HCT116 (cell line): ENCODE measurements around the gene G3BP2.

ENCODE experiments used
- CEBPB ChIP-seq: IDR thresholded peaks from 2 replicates; pipeline ENCODE4 v1.6.1; 2012; ENCODE audit warnings: low read depth
- EGR1 ChIP-seq: IDR thresholded peaks from 2 replicates; pipeline ENCODE4 v1.6.1; 2012; ENCODE audit warnings: low read depth
- EZH2 ChIP-seq: fragments of 200-600 bp; sonication (generic); IDR thresholded peaks from 2 replicates; pipeline ENCODE4 v1.6.1; 2017; ENCODE audit warnings: antibody characterized with exemption, mixed run types
- EZH2phosphoT487 ChIP-seq: fragments of 200-600 bp; IDR thresholded peaks from 2 replicates; pipeline ENCODE4 v1.6.1; 2018; ENCODE audit warnings: antibody characterized with exemption, borderline replicate concordance
- POLR2A ChIP-seq: IDR thresholded peaks from 2 replicates; pipeline ENCODE4 v1.7.0; 2011; ENCODE audit warnings: borderline replicate concordance; ENCODE audit not compliant: insufficient read depth, insufficient read length; ENCODE audit errors: extremely low read depth
- POLR2AphosphoS5 ChIP-seq: IDR thresholded peaks from 2 replicates; pipeline ENCODE4 v1.6.1; 2011; ENCODE audit warnings: mild to moderate bottlenecking, low read depth, low read length, moderate library complexity
- TCF7L2 ChIP-seq: IDR thresholded peaks from 2 replicates; pipeline ENCODE4 v1.7.0; 2011; ENCODE audit warnings: borderline replicate concordance, inconsistent platforms; ENCODE audit not compliant: insufficient read depth, insufficient read length; ENCODE audit errors: extremely low read depth
- YY1 ChIP-seq: IDR thresholded peaks from 2 replicates; pipeline ENCODE4 v1.6.1; 2011; ENCODE audit warnings: low read length, low read depth, moderate library complexity, mild to moderate bottlenecking; ENCODE audit not compliant: insufficient replicate concordance; ENCODE audit errors: extremely low read depth
- ZFX ChIP-seq: fragments of 450-650 bp; IDR thresholded peaks from 2 replicates; pipeline ENCODE4 v1.6.1; 2017
- ZNF274 ChIP-seq: fragments of 200-500 bp; sonication (Bioruptor generic); IDR thresholded peaks from 2 replicates; pipeline ENCODE4 v1.6.1; 2014; ENCODE audit warnings: mild to moderate bottlenecking, low read depth, low read length, inconsistent platforms
- TF ChIP-seq, protein P1 (sequence below), 3 experiments: fragments of 200-600 bp in 1 of 3; sonication (generic) in 1 of 3; IDR thresholded peaks in 2 of 3; conservative IDR thresholded peaks in 1 of 3; 2 replicates each; pipeline ENCODE4 v1.5.1; 2012 to 2017; ENCODE audit warnings: low read depth in 2 of 3, low read length in 2 of 3, antibody characterized with exemption in 1 of 3, borderline replicate concordance in 1 of 3, control low read depth in 1 of 3, mild to moderate bottlenecking in 1 of 3, mixed read lengths in 1 of 3, mixed run types in 1 of 3, moderate library complexity in 1 of 3; ENCODE audit not compliant: insufficient read depth in 1 of 3
- TF ChIP-seq, protein P2 (sequence below): IDR thresholded peaks from 2 replicates; pipeline ENCODE4 v1.6.1; 2012; ENCODE audit warnings: low read depth
- TF ChIP-seq, protein P3 (sequence below): IDR thresholded peaks from 2 replicates; pipeline ENCODE4 v1.6.1; 2012
- TF ChIP-seq, protein P4 (sequence below): IDR thresholded peaks from 2 replicates; pipeline ENCODE4 v1.6.1; 2012

DNA sequence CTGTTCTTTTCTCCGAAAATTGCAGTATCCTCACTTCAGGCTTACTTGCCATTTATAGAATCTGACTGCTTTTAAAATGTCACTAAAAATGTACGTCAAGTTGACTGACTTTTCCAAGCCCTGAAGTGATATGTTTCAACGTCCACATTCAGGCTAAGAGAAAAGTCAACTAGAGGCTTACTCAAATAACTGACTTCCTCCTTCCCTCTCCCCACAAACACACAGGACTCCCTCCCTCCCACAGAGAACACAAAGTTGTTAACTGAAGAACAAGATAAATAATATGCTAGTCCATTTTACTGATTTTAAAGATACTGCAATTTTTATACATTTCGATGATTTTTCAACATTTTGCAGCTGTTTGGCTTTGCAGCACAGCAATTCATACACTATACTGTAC lies 29.1 kb downstream of the G3BP2 start:
- TF ChIP-seq CEBPB (no peak), POLR2A (no peak), ZFX (no peak), EZH2phosphoT487 (no peak), POLR2AphosphoS5 (no peak), ZNF274 (no peak), EZH2 (no peak), TCF7L2 (no peak), YY1 (no peak), EGR1 (no peak)
- TF ChIP-seq, protein P1, sequence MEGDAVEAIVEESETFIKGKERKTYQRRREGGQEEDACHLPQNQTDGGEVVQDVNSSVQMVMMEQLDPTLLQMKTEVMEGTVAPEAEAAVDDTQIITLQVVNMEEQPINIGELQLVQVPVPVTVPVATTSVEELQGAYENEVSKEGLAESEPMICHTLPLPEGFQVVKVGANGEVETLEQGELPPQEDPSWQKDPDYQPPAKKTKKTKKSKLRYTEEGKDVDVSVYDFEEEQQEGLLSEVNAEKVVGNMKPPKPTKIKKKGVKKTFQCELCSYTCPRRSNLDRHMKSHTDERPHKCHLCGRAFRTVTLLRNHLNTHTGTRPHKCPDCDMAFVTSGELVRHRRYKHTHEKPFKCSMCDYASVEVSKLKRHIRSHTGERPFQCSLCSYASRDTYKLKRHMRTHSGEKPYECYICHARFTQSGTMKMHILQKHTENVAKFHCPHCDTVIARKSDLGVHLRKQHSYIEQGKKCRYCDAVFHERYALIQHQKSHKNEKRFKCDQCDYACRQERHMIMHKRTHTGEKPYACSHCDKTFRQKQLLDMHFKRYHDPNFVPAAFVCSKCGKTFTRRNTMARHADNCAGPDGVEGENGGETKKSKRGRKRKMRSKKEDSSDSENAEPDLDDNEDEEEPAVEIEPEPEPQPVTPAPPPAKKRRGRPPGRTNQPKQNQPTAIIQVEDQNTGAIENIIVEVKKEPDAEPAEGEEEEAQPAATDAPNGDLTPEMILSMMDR (IDR thresholded peaks at IDR 0.05 in 2 of 3, conservative IDR thresholded peaks at IDR 0.05 in 1 of 3; ENCODE audit: borderline replicate concordance in 1 of 3, insufficient read depth in 1 of 3, low read depth in 2 of 3, low read length in 2 of 3): no peak
- TF ChIP-seq, protein P2, sequence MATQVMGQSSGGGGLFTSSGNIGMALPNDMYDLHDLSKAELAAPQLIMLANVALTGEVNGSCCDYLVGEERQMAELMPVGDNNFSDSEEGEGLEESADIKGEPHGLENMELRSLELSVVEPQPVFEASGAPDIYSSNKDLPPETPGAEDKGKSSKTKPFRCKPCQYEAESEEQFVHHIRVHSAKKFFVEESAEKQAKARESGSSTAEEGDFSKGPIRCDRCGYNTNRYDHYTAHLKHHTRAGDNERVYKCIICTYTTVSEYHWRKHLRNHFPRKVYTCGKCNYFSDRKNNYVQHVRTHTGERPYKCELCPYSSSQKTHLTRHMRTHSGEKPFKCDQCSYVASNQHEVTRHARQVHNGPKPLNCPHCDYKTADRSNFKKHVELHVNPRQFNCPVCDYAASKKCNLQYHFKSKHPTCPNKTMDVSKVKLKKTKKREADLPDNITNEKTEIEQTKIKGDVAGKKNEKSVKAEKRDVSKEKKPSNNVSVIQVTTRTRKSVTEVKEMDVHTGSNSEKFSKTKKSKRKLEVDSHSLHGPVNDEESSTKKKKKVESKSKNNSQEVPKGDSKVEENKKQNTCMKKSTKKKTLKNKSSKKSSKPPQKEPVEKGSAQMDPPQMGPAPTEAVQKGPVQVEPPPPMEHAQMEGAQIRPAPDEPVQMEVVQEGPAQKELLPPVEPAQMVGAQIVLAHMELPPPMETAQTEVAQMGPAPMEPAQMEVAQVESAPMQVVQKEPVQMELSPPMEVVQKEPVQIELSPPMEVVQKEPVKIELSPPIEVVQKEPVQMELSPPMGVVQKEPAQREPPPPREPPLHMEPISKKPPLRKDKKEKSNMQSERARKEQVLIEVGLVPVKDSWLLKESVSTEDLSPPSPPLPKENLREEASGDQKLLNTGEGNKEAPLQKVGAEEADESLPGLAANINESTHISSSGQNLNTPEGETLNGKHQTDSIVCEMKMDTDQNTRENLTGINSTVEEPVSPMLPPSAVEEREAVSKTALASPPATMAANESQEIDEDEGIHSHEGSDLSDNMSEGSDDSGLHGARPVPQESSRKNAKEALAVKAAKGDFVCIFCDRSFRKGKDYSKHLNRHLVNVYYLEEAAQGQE: no peak
- TF ChIP-seq, protein P3, sequence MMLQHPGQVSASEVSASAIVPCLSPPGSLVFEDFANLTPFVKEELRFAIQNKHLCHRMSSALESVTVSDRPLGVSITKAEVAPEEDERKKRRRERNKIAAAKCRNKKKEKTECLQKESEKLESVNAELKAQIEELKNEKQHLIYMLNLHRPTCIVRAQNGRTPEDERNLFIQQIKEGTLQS: no peak
- TF ChIP-seq, protein P4, sequence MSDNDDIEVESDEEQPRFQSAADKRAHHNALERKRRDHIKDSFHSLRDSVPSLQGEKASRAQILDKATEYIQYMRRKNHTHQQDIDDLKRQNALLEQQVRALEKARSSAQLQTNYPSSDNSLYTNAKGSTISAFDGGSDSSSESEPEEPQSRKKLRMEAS: no peak
